Ovary (tissue), 9 donors: ENCODE data around the gene PIMREG. TPM values are rescaled to one million over a fixed set of nuclear protein-coding genes. Genes with fewer than 3 reads are reported as not detected.

ENCODE experiments used
- DNase-seq, 5 donors: peaks; one replicate each; pipeline ENCODE4 v3.0.0-alpha.2; 2019 to 2020
- H3K27ac ChIP-seq, 2 donors: fragments of 200-600 bp; one replicate each; pipeline versions ENCODE4 v1.5.1 to v1.8.0; 2019 to 2022
- H3K27me3 ChIP-seq: fragments of 200-600 bp; one replicate; pipeline ENCODE4 v1.8.0; 2022
- H3K36me3 ChIP-seq: fragments of 200-600 bp; sonication (generic); one replicate; pipeline ENCODE4 v1.5.1; 2019
- H3K4me1 ChIP-seq: one replicate; pipeline ENCODE4 v1.8.1; 2013; ENCODE audit warnings: mild to moderate bottlenecking, moderate library complexity; ENCODE audit not compliant: insufficient read depth
- H3K4me3 ChIP-seq: fragments of 200-600 bp; sonication (generic); one replicate; pipeline ENCODE4 v1.5.1; 2017
- H3K9me3 ChIP-seq, 2 donors: fragments of 200-600 bp in 1 of 2; sonication (generic) in 1 of 2; one replicate each; pipeline versions ENCODE4 v1.5.1 to v1.8.1; 2013 to 2019; ENCODE audit warnings: mild to moderate bottlenecking in 1 of 2, moderate library complexity in 1 of 2
- EP300 ChIP-seq: sonication (generic); formaldehyde crosslinking; IDR thresholded peaks from one replicate; pipeline ENCODE4 v1.6.1; 2017; ENCODE audit warnings: antibody characterized with exemption
- POLR2A ChIP-seq: fragments of 450-650 bp; IDR thresholded peaks from one replicate; pipeline ENCODE4 v1.6.1; 2017; ENCODE audit warnings: antibody characterized with exemption, mild to moderate bottlenecking, moderate library complexity
- WGBS, 3 donors: extraction: QIAGEN DNeasy Blood & Tissue Kit in 1 of 3; methylation state at CpG; one replicate each; pipeline versions ENCODE4 v1.1.5 to v1.1.7; 2013 to 2017; 5-methylcytosine and 5-hydroxymethylcytosine counted together
- intact Hi-C, 4 donors: fragments of 100-400 bp; cut with DNase I; formaldehyde crosslinking; loops; one replicate each; pipeline versions ENCODE4 v1.11.0 to v1.15.1; 2022 to 2023
- polyA plus RNA-seq, 2 donors: library from polyadenylated mRNA; stranded (reverse); fragments of 200-250 nt in 1 of 2; fragments of 350-450 nt in 1 of 2; fragmentation: Illumina TruSeq in 1 of 2; extraction: RNeasy Lipid Tissue Mini Kit (QIAGEN cat#74804) in 1 of 2; gene quantifications; one replicate each; pipeline ENCODE4 v1.2.3, GENCODE V29; 2013 to 2014
- total RNA-seq, 7 donors: library from RNA; depleted of rRNA in 2 of 7; stranded (reverse); fragments of >200 nt in 2 of 7; fragmentation: NEBNext Ultra II Directional in 3 of 7; extraction: Animal tissue kit (Norgen Biotek cat#: 25700) in 3 of 7; gene quantifications; one replicate each; pipeline versions ENCODE4 v1.1.0 to v1.2.4, GENCODE V29; 2016 to 2023
- TF ChIP-seq, protein P1 (sequence below), 3 donors: fragments of 450-650 bp in 2 of 3; fragments of 200-600 bp in 1 of 3; IDR thresholded peaks; one replicate each; pipeline versions ENCODE4 v1.5.1 to v1.8.0; 2016 to 2022; ENCODE audit warnings: antibody characterized with exemption in 3 of 3, mild to moderate bottlenecking in 1 of 3
- donor health status: DM: no; HTN: no; CAD: no; lungs with moderate emphysema.
- donor health status: DM: no; HTN: no; CAD: no.
- donor health status: Bipolar disorder and iron deficiency.
- donor health status: DM: yes; HTN: yes; CAD: no.
- donor health status: DM: no; HTN: no; CAD: no.
- donor health status: DM: yes; HTN: yes; CAD: no.

PIMREG gene
- total and polyA plus RNA-seq, 9 donors: 0.20 to 4.7 (median 0.73) TPM; not detected in 1

DNA sequence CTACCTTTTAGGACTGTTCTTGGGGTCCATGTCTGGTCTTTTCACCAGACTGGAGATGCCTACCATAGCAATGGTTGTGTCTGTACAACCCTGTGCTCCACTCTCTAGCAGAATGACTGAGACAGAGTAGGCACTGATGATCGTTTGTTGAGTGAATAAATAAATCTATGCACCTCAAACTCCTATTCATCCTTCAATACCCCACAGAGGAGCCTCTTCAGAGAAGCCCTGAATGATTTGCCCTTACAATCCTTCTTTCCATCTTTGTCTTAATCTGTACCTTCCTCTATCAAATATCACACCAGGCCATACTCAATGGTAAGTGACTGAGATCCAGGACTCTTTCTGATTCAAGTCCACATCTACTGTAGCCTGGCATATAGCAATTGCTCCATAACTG is 23.3 kb downstream of the PIMREG start:
- intact Hi-C loops: no loop called here
- Histone ChIP-seq H3K36me3 (no peaks in the 10 kb centered on the region), H3K9me3 (no peaks in the 10 kb centered on the region), H3K4me1 (peaks cover 9% of the 10 kb centered on the region), H3K4me3 (no peak overlapping the region), H3K27ac (no peak overlapping the region), H3K27me3 (no peaks in the 10 kb centered on the region)
- DNase-seq: no peak
- TF ChIP-seq POLR2A: no peak
- TF ChIP-seq, protein P1, sequence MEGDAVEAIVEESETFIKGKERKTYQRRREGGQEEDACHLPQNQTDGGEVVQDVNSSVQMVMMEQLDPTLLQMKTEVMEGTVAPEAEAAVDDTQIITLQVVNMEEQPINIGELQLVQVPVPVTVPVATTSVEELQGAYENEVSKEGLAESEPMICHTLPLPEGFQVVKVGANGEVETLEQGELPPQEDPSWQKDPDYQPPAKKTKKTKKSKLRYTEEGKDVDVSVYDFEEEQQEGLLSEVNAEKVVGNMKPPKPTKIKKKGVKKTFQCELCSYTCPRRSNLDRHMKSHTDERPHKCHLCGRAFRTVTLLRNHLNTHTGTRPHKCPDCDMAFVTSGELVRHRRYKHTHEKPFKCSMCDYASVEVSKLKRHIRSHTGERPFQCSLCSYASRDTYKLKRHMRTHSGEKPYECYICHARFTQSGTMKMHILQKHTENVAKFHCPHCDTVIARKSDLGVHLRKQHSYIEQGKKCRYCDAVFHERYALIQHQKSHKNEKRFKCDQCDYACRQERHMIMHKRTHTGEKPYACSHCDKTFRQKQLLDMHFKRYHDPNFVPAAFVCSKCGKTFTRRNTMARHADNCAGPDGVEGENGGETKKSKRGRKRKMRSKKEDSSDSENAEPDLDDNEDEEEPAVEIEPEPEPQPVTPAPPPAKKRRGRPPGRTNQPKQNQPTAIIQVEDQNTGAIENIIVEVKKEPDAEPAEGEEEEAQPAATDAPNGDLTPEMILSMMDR (IDR thresholded peaks at IDR 0.05): no peak
- no peak for TF ChIP-seq EP300
- WGBS, 3 donors: 81 to 100% (median 93%) methylated on average over 1 of the region's 1 CpG

DNA sequence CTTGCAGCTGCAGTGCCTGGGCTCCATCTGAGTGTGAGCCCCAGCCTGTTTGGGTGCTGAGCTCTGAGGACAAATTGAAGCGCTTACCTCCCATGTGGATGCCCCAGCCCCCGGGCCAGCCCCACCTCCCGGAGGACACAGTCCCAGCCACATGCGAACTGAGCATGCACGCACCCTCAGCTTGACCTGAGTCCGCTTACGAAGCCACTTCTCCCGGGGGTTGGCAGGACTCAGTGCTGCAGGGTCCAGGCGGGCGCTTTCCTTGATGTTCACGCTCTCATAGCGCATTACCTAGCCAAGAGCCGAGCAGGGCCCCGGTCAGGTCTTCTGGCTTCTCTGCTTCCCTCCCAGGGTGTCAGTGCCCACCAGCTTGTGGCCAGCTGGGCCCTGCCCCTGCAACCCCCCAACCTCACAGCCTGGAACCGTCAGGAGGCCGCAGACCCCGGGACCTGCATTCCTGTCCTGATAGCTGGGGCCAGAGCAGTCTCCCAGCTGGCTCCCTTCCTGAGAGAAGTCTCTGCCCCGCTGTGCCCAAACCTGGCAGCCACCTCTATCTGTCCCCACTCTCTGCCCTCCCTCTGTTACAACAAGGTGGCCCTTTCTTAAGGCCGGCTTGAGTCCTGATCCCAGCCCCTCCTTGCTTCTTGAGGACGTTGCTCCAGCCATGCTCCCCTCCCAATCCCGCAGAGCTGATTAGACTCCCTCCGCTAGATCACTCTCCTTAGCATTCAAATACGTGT is 24.0 kb downstream of the PIMREG start:
- 89 to 90% (median 90%) methylated on average over 23 of the region's 23 CpGs for WGBS, 3 donors
- no peak overlapping the region for H3K4me3 ChIP-seq
- no peaks in the 10 kb centered on the region for H3K36me3 ChIP-seq
- no peaks in the 10 kb centered on the region for H3K27me3 ChIP-seq
- no peak overlapping the region for H3K27ac ChIP-seq
- TF ChIP-seq, protein P1 (IDR thresholded peaks at IDR 0.05): no peak
- TF ChIP-seq POLR2A: no peak
- TF ChIP-seq EP300: no peak
- H3K4me1 ChIP-seq: peaks cover 9% of the 10 kb centered on the region
- intact Hi-C loops: no loop called here
- H3K9me3 ChIP-seq: no peaks in the 10 kb centered on the region
- no peak for DNase-seq

DNA sequence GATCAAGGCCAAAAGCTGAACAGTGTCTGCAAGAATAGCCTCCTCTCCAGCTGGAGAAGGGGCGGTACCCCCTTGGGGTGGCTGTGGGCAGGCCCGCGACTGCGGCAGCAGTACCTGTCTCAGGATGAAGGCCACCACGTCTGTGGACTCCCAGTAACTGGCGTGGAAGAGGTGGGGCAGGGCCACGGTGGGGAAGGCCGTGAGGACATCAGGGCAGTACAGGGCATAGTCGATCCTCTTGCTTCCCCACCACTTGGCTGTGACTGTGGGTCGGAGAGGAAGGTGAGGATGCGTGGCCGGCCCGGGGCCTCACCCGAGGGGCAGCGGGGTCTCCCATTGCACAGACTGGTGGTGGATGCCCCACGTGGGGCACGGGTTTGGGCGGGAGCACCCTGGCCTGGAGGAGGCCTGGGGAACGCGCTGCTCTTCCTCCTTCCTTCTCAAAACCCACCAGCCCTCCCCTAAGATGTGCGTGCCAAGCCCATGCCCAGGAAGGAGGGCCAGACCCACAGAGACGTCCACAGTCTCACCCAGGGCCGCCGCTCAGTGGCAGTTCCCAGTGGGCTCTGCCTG is 26.0 kb downstream of the PIMREG start:
- H3K27me3 ChIP-seq: no peaks in the 10 kb centered on the region
- no peak for DNase-seq
- H3K9me3 ChIP-seq: no peaks in the 10 kb centered on the region
- TF ChIP-seq, protein P1 (IDR thresholded peaks at IDR 0.05): no peak
- TF ChIP-seq POLR2A: no peak
- no peak for TF ChIP-seq EP300
- 91 to 95% (median 94%) methylated on average over 24 of the region's 24 CpGs for WGBS, 3 donors
- H3K4me1 ChIP-seq: peaks cover 11% of the 10 kb centered on the region
- H3K4me3 ChIP-seq: no peak overlapping the region
- intact Hi-C loops: loop anchor here in 2 of 4 donors (5.0 to 10.0 kb wide), 3 partner anchors 87 to 167 kb away; partner anchors contain the start of gene PITPNM3 (in 2 of the 2)
- H3K27ac ChIP-seq: no peak overlapping the region
- no peaks in the 10 kb centered on the region for H3K36me3 ChIP-seq

DNA sequence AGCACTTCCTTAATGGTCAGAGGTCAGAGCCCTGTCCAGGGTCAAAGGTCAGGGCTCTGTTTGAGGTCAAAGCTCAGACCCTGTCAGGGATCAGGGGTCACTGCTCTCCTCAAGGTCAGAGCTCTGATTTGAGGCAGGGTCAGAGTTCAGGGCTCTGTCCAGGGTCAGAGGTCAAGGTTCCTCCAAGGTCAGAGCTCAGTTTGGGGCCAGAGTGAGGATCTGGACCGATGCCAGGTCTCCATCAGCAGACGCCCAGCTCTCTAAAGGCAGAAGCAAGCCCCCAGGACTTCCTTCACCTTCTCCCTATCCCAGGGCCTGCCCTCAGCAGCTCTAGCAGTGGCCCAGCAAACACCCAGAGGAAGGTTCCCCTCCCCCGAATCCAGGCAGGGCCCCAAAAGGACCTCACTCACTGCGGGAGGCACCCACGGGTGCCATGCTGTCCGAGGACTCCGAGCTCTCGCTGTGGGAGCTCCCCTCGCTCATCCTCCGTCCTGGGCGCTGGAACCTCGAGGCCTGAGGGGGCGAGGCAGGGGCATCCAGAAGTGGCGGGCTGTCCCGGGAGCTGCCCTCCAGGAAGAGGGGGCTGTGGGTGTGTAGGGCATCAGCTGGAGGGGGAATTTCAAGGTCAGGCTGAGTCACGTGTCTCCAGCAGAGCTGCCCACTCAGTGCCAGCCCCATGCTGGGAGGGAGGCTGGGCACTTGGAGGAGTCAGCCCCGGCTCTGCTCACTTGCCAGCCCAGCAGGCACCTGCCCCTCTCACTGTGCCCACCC is 26.7 kb downstream of the PIMREG start:
- intact Hi-C loops: loop anchor here in 2 of 4 donors (5.0 to 10.0 kb wide), 3 partner anchors 86 to 166 kb away; partner anchors contain the start of gene PITPNM3 (in 2 of the 2)
- Histone ChIP-seq H3K9me3 (no peaks in the 10 kb centered on the region), H3K27me3 (no peaks in the 10 kb centered on the region), H3K4me1 (peaks cover 11% of the 10 kb centered on the region), H3K4me3 (no peak overlapping the region), H3K36me3 (no peaks in the 10 kb centered on the region), H3K27ac (peak overlapping the region in 1 of 2 donors; percentile 10)
- no peak for TF ChIP-seq POLR2A
- peak in 1 of 5 donors; percentile 55 for DNase-seq
- WGBS, 3 donors: 78 to 84% (median 79%) methylated on average over 17 of the region's 17 CpGs
